Measurements from ENCODE around the gene ASPG. TPM values are rescaled to one million over a fixed set of nuclear protein-coding genes. Genes with fewer than 3 reads are reported as not detected.

ASPG gene
- total RNA-seq, 4 donors from 2014 or later, result 0.33 to 0.75 (median 0.45) TPM; not detected in 1

DNA sequence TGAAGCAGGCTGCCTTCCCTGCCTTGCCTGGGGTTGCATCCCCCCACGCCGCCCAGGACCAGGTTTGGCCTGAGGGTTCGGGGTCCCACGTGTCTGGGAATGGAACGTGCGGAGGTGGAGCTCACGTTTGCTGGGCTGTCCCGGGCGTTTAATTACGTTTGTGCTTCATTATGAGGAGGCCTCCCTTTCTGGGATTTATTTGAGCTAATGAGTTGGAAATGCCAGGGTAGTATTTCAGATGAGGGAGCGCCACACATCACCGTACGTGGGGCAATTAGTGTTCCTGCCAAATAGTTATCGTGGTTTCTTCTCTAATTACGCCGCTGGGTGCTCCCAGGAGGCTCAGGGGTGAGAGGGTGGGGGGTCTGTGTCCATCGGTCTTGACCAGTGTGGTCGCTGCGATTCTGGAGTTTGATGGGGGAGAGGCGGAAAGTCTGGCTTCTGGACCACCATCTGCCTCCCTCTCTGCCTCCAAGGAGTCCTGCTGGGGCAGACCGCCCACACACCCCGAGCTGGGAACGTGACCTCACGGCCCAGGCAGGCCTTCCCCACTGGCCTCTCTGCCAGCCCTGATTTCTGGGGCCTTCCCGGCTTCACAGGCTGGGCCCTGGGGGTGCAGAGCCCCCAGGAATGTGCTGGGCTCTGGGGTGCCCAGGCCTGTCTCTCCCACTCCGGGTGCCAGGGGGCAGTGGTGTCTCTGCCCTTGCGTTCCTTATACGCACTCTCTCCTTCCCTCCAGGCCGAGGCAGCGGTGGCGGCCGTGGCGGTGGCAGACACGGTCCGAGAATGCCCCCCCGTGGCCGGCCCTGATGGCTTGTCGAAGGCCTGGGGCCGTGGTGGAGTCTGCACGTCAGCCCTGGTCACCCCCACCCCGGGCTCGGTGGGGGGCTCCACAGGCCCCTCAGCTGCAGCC is 71.8 kb downstream of the ASPG start:
- H3K27ac ChIP-seq (replicated peaks in 1 of 4), result no peak overlapping the region
- TF ChIP-seq EP300 (IDR thresholded peaks at IDR 0.05) (no peak), POLR2A (IDR thresholded peaks at IDR 0.05; ENCODE audit: low read depth) (no peak), POLR2AphosphoS5 (IDR thresholded peaks at IDR 0.05) (no peak)
- TF ChIP-seq, protein P1, sequence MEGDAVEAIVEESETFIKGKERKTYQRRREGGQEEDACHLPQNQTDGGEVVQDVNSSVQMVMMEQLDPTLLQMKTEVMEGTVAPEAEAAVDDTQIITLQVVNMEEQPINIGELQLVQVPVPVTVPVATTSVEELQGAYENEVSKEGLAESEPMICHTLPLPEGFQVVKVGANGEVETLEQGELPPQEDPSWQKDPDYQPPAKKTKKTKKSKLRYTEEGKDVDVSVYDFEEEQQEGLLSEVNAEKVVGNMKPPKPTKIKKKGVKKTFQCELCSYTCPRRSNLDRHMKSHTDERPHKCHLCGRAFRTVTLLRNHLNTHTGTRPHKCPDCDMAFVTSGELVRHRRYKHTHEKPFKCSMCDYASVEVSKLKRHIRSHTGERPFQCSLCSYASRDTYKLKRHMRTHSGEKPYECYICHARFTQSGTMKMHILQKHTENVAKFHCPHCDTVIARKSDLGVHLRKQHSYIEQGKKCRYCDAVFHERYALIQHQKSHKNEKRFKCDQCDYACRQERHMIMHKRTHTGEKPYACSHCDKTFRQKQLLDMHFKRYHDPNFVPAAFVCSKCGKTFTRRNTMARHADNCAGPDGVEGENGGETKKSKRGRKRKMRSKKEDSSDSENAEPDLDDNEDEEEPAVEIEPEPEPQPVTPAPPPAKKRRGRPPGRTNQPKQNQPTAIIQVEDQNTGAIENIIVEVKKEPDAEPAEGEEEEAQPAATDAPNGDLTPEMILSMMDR (IDR thresholded peaks at IDR 0.05), result no peak
- H3K9me3 ChIP-seq, result no peaks in the 10 kb centered on the region
- H3K4me1 ChIP-seq, result peaks cover 0 to 9% (median 2%) of the 10 kb centered on the region in 4 donors
- H3K36me3 ChIP-seq, result peaks cover 0 to 20% (median 0%) of the 10 kb centered on the region in 4 donors
- no peaks in the 10 kb centered on the region for H3K27me3 ChIP-seq
- intact Hi-C loops (cut with DNase I), result no loop called here
- H3K4me3 ChIP-seq, result no peak overlapping the region
- 91% methylated on average over 20 of the region's 42 CpGs for WGBS
- no peak for DNase-seq (ENCODE audit: extremely low spot score)

DNA sequence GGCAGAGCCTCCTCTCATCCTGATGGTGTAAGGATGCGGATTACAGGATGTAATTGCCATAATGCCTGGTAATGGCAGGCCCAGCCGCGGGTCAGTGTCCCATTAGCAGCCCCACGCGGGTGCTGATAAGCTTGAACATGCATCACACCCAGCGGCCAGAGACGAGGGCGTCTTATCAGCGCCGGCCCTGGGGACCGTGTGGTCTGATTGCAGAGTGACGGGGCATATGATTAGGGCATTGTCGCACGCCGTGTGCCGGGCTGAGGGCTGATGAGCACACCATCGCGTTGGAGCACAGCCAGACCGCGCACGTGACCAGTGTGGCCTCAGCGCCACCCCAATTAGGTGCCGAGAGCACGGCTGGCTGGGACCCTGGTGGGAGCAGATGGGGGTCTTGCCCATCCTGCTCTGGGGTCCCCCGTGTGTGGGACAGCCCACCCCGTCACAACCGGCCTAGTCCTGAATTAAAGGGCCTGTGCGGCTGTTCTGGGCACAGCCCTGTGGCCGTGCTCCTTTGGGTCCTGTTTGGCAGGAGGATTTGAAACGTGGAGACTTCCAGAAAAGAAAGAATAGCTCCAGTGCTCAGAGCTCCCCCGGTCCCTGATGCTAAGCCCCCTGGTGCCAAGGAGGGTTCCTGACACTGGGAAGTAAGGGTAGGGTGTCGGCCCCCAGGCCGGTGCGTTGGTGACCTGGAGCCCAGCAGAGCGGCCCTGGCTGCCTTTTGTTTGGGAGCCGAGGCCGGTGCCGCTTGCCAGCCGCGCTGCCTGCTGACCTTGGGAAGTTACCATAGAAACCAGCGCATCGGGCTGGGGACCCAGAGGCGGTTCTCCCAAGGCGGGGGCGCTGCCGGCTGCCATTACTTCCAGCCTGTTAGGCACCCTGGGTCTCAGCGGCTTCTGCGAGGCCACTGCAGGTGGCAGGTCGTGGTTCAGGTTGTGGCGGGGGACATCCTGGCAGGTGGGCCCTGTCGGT is 73.6 kb downstream of the ASPG start:
- intact Hi-C loops (cut with DNase I), result no loop called here
- WGBS, result 84% methylated on average over 32 of the region's 51 CpGs
- H3K9me3 ChIP-seq, result no peaks in the 10 kb centered on the region
- H3K27me3 ChIP-seq, result peaks cover 0 to 4% (median 0%) of the 10 kb centered on the region in 4 donors
- H3K27ac ChIP-seq (replicated peaks in 1 of 4), result no peak overlapping the region
- H3K4me3 ChIP-seq, result no peak overlapping the region
- peaks cover 0 to 9% (median 2%) of the 10 kb centered on the region in 4 donors for H3K4me1 ChIP-seq
- peaks cover 0 to 11% (median 0%) of the 10 kb centered on the region in 4 donors for H3K36me3 ChIP-seq
- DNase-seq (ENCODE audit: extremely low spot score), result no peak
- TF ChIP-seq POLR2A (IDR thresholded peaks at IDR 0.05; ENCODE audit: low read depth) (no peak), POLR2AphosphoS5 (IDR thresholded peaks at IDR 0.05) (no peak), EP300 (IDR thresholded peaks at IDR 0.05) (no peak)
- TF ChIP-seq, protein P1 (IDR thresholded peaks at IDR 0.05), result no peak

DNA sequence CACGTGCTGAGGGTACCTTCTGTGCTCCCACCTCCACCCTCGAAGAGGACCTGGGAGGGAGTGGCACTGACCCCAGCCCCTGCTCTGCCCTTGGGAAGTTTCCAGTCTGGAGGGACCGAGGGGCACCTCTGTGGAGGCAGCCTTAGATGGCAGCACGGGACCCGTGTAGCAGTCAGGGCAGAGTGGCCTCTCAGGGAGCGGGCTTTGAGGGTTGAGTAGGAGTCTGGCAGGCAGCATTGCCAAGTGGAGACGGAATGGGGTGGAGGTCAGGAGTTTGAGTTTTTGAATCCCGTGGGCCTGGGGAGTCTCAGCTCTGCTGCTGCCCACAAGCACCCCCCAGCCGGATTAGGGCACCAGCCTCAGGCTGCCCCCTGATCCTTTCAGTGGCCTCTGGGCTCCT is 74.5 kb downstream of the ASPG start:
- no peak overlapping the region for H3K27ac ChIP-seq (replicated peaks in 1 of 4)
- intact Hi-C loops (cut with DNase I), result no loop called here
- H3K4me1 ChIP-seq, result peaks cover 0 to 9% (median 2%) of the 10 kb centered on the region in 4 donors

More for the DNA sequence above, 74.5 kb downstream of the ASPG start:
- Histone ChIP-seq H3K36me3 (peaks cover 0 to 11% (median 0%) of the 10 kb centered on the region in 4 donors), H3K9me3 (no peaks in the 10 kb centered on the region), H3K4me3 (no peak overlapping the region), H3K27me3 (peaks cover 0 to 4% (median 0%) of the 10 kb centered on the region in 4 donors)
- 94% methylated on average over 5 of the region's 9 CpGs for WGBS
- TF ChIP-seq POLR2A (IDR thresholded peaks at IDR 0.05; ENCODE audit: low read depth), result no peak
- no peak for TF ChIP-seq POLR2AphosphoS5 (IDR thresholded peaks at IDR 0.05)
- TF ChIP-seq, protein P1 (IDR thresholded peaks at IDR 0.05), result no peak
- TF ChIP-seq EP300 (IDR thresholded peaks at IDR 0.05), result no peak
- no peak for DNase-seq (ENCODE audit: extremely low spot score)
